ENCODE results near the gene SLC35A3. TPM values are rescaled to one million over a fixed set of nuclear protein-coding genes. Genes with fewer than 3 reads are reported as not detected.
"Not testable (repeated sequence)": the region's sequence is repeated elsewhere in the genome, so short reads cannot be mapped to it uniquely, and the experiment has no call there.

SLC35A3 gene
- total RNA-seq, 1 donor, result 24.6 TPM

- Histone ChIP-seq H3K79me2 (ENCODE audit: insufficient read depth, low read length) (peaks cover 10% of the 10 kb centered on the region), H3K9me3 (ENCODE audit: low read depth, low read length) (no peaks in the 10 kb centered on the region), H3K4me3 (ENCODE audit: insufficient read depth, low read length) (no peak overlapping the region), H3K27ac (ENCODE audit: low read depth, low read length) (no peak overlapping the region), H3K4me1 (ENCODE audit: insufficient read depth, low read length) (peaks cover 15% of the 10 kb centered on the region), H3K36me3 (ENCODE audit: insufficient read depth, low read length) (no peaks in the 10 kb centered on the region), H3K4me2 (ENCODE audit: insufficient read depth, low read length) (no peak overlapping the region), H3K27me3 (ENCODE audit: insufficient read depth, low read length) (no peaks in the 10 kb centered on the region), H4K20me1 (ENCODE audit: insufficient read depth, low read length) (no peaks in the 10 kb centered on the region), H2AFZ (ENCODE audit: low read length) (no peak overlapping the region)
- no peak for DNase-seq (ENCODE audit: insufficient read length, low spot score, missing footprints)
- TF ChIP-seq CTCF (IDR thresholded peaks at IDR 0.05; ENCODE audit: extremely low read depth, low read depth, low read length), result no peak
Measured at GRCh38 chr1:99965646-99966375, 4.0 kb upstream of the SLC35A3 start.

- H3K36me3 ChIP-seq (ENCODE audit: insufficient read depth, low read length), result no peaks in the 10 kb centered on the region
- no peak for TF ChIP-seq CTCF (IDR thresholded peaks at IDR 0.05; ENCODE audit: extremely low read depth, low read depth, low read length)
- no peak overlapping the region for H3K4me3 ChIP-seq (ENCODE audit: insufficient read depth, low read length)
Measured at GRCh38 chr1:99968214-99968613, 1.6 kb upstream of the SLC35A3 start.

GRCh38 chr1:99969260-99969728 lies 502 bp upstream of the SLC35A3 start:
- peak; percentile 44 for DNase-seq (ENCODE audit: insufficient read length, low spot score, missing footprints)
- Histone ChIP-seq H3K27ac (ENCODE audit: low read depth, low read length) (peak overlapping the region; percentile 80), H3K4me2 (ENCODE audit: insufficient read depth, low read length) (peak overlapping the region; percentile 90), H3K4me3 (ENCODE audit: insufficient read depth, low read length) (peak overlapping the region; percentile 94), H2AFZ (ENCODE audit: low read length) (peak overlapping the region; percentile 100), H3K4me1 (ENCODE audit: insufficient read depth, low read length) (peaks cover 12% of the 10 kb centered on the region), H3K36me3 (ENCODE audit: insufficient read depth, low read length) (no peaks in the 10 kb centered on the region), H3K9me3 (ENCODE audit: low read depth, low read length) (no peaks in the 10 kb centered on the region), H4K20me1 (ENCODE audit: insufficient read depth, low read length) (no peaks in the 10 kb centered on the region), H3K27me3 (ENCODE audit: insufficient read depth, low read length) (no peaks in the 10 kb centered on the region), H3K79me2 (ENCODE audit: insufficient read depth, low read length) (peaks cover 33% of the 10 kb centered on the region)
- TF ChIP-seq CTCF (IDR thresholded peaks at IDR 0.05; ENCODE audit: extremely low read depth, low read depth, low read length), result no peak

More at GRCh38 chr1:99968214-99968613, 1.6 kb upstream of the SLC35A3 start:
- H3K27ac ChIP-seq (ENCODE audit: low read depth, low read length), result no peak overlapping the region
- H4K20me1 ChIP-seq (ENCODE audit: insufficient read depth, low read length), result no peaks in the 10 kb centered on the region
- H3K4me2 ChIP-seq (ENCODE audit: insufficient read depth, low read length), result no peak overlapping the region
- H3K9me3 ChIP-seq (ENCODE audit: low read depth, low read length), result no peaks in the 10 kb centered on the region
- H3K27me3 ChIP-seq (ENCODE audit: insufficient read depth, low read length), result no peaks in the 10 kb centered on the region
- DNase-seq (ENCODE audit: insufficient read length, low spot score, missing footprints), result no peak
- peaks cover 29% of the 10 kb centered on the region for H3K79me2 ChIP-seq (ENCODE audit: insufficient read depth, low read length)
- peaks cover 12% of the 10 kb centered on the region for H3K4me1 ChIP-seq (ENCODE audit: insufficient read depth, low read length)
- no peak overlapping the region for H2AFZ ChIP-seq (ENCODE audit: low read length)

- Histone ChIP-seq H3K36me3 (ENCODE audit: insufficient read depth, low read length) (peaks cover 8% of the 10 kb centered on the region), H3K27me3 (ENCODE audit: insufficient read depth, low read length) (no peaks in the 10 kb centered on the region), H3K27ac (ENCODE audit: low read depth, low read length) (peak overlapping the region; percentile 80), H3K4me2 (ENCODE audit: insufficient read depth, low read length) (peak overlapping the region; percentile 90), H3K79me2 (ENCODE audit: insufficient read depth, low read length) (peaks cover 42% of the 10 kb centered on the region), H3K9me3 (ENCODE audit: low read depth, low read length) (no peaks in the 10 kb centered on the region), H2AFZ (ENCODE audit: low read length) (peak overlapping the region; percentile 100), H4K20me1 (ENCODE audit: insufficient read depth, low read length) (no peaks in the 10 kb centered on the region), H3K4me3 (ENCODE audit: insufficient read depth, low read length) (peak overlapping the region; percentile 94), H3K4me1 (ENCODE audit: insufficient read depth, low read length) (peaks cover 12% of the 10 kb centered on the region)
- TF ChIP-seq CTCF (IDR thresholded peaks at IDR 0.05; ENCODE audit: extremely low read depth, low read depth, low read length), result no peak
- DNase-seq (ENCODE audit: insufficient read length, low spot score, missing footprints), result peak; percentile 32
Measured at GRCh38 chr1:99970713-99971255, 988 bp downstream of the SLC35A3 start.

GRCh38 chr1:99972066-99972465 lies 2.3 kb downstream of the SLC35A3 start:
- H3K27ac ChIP-seq (ENCODE audit: low read depth, low read length); H2AFZ ChIP-seq (ENCODE audit: low read length); DNase-seq (ENCODE audit: insufficient read length, low spot score, missing footprints); H3K4me3 ChIP-seq (ENCODE audit: insufficient read depth, low read length); H3K4me2 ChIP-seq (ENCODE audit: insufficient read depth, low read length); H4K20me1 ChIP-seq (ENCODE audit: insufficient read depth, low read length); H3K27me3 ChIP-seq (ENCODE audit: insufficient read depth, low read length); H3K9me3 ChIP-seq (ENCODE audit: low read depth, low read length): not testable (repeated sequence)
- peaks cover 44% of the 10 kb centered on the region for H3K79me2 ChIP-seq (ENCODE audit: insufficient read depth, low read length)
- H3K4me1 ChIP-seq (ENCODE audit: insufficient read depth, low read length), result peaks cover 12% of the 10 kb centered on the region
- H3K36me3 ChIP-seq (ENCODE audit: insufficient read depth, low read length), result peaks cover 16% of the 10 kb centered on the region

Data from osteoblast (primary cell).